IPS DF 19.7 (cell line): Measurements from ENCODE around the gene ALG1.
"Not testable (repeated sequence)": the region's sequence is repeated elsewhere in the genome, so short reads cannot be mapped to it uniquely, and the experiment has no call there.

Experiments
- DNase-seq: peaks from one replicate; pipeline ENCODE4 v3.0.0-alpha.2; 2013; ENCODE audit warnings: low read depth, low spot score

The ALG1 gene

GRCh38 chr16:5044581-5044980 lies 27.1 kb upstream of the ALG1 start:
- DNase-seq = not testable (repeated sequence)

GRCh38 chr16:5045499-5046115 lies 26.0 kb upstream of the ALG1 start:
- DNase-seq = no peak

GRCh38 chr16:5046914-5047313 lies 24.7 kb upstream of the ALG1 start:
- no peak for DNase-seq

GRCh38 chr16:5054876-5055865 lies 16.5 kb upstream of the ALG1 start:
- DNase-seq = no peak

GRCh38 chr16:5056352-5056751 lies 15.3 kb upstream of the ALG1 start:
- DNase-seq = no peak

- DNase-seq = peak; percentile 94
Observed at GRCh38 chr16:5058476-5058875, 13.2 kb upstream of the ALG1 start.

- DNase-seq = no peak
Observed at GRCh38 chr16:5059386-5060072, 12.1 kb upstream of the ALG1 start.

GRCh38 chr16:5060073-5060641 lies 11.5 kb upstream of the ALG1 start:
- no peak for DNase-seq

GRCh38 chr16:5062051-5062450 lies 9.6 kb upstream of the ALG1 start:
- no peak for DNase-seq

- DNase-seq = no peak
Observed at GRCh38 chr16:5062790-5063765, 8.6 kb upstream of the ALG1 start.

- no peak for DNase-seq
Observed at GRCh38 chr16:5064915-5065314, 6.7 kb upstream of the ALG1 start.

GRCh38 chr16:5065326-5065725 lies 6.3 kb upstream of the ALG1 start:
- no peak for DNase-seq

- no peak for DNase-seq
Observed at GRCh38 chr16:5065813-5066212, 5.8 kb upstream of the ALG1 start, which contains the start of gene C16orf89. TSS of gene C16orf89 (minus strand) at chr16:5065956. CDS start at chr16:5065908, 48 bp downstream.

- DNase-seq = no peak
Observed at GRCh38 chr16:5066511-5066910, 5.1 kb upstream of the ALG1 start.

GRCh38 chr16:5069048-5069447 lies 2.6 kb upstream of the ALG1 start:
- DNase-seq = no peak

GRCh38 chr16:5069854-5070253 lies 1.8 kb upstream of the ALG1 start:
- DNase-seq = no peak

- DNase-seq = no peak
Observed at GRCh38 chr16:5070431-5071186, 1.0 kb upstream of the ALG1 start.

GRCh38 chr16:5071341-5071680 lies 332 bp upstream of the ALG1 start:
- DNase-seq = no peak

- no peak for DNase-seq
Observed at GRCh38 chr16:5072334-5073278, 963 bp downstream of the ALG1 start.
